ENCODE measurements around the gene KMT5C. TPM values are rescaled to one million over a fixed set of nuclear protein-coding genes. Genes with fewer than 3 reads are reported as not detected.

The KMT5C gene
- total and polyA plus RNA-seq, 12 donors = 4.0 to 12.4 (median 6.9) TPM

DNA sequence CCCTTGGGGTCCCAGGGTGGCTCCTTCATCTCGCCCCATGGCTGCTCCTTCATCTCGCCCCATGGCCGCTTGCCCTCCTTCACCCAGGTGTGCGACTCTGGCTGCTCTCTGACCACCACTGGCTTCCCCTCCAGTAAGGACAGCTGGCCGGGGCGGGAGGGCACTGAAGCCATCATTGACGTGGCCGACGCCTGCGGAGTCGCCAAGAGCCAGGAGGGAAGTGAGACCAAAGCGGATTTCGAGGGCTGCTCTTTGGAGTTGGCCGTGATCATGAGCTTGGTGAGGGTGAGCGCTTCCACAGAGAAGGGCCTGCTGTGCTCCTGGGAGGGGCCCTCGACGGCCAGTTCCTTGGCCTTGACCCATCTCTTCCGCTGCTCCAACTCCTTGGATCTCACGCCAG, 18.8 kb downstream of the KMT5C start:
- Histone ChIP-seq H3K36me3 (no peaks in the 10 kb centered on the region), H3K27ac (no peak overlapping the region), H3K27me3 (peaks cover 9 to 53% (median 39%) of the 10 kb centered on the region in 7 donors), H3K4me1 (peaks cover 0 to 14% (median 12%) of the 10 kb centered on the region in 9 donors), H3K9me3 (no peaks in the 10 kb centered on the region), H3K4me3 (no peak overlapping the region)
- 86 to 92% methylated on average over 18 to 19 of the region's 19 CpGs for WGBS, 2 donors
- ATAC-seq (no peak), DNase-seq (no peak)
- intact Hi-C loops (cut with DNase I) = no loop called here
- TF ChIP-seq, protein P1, sequence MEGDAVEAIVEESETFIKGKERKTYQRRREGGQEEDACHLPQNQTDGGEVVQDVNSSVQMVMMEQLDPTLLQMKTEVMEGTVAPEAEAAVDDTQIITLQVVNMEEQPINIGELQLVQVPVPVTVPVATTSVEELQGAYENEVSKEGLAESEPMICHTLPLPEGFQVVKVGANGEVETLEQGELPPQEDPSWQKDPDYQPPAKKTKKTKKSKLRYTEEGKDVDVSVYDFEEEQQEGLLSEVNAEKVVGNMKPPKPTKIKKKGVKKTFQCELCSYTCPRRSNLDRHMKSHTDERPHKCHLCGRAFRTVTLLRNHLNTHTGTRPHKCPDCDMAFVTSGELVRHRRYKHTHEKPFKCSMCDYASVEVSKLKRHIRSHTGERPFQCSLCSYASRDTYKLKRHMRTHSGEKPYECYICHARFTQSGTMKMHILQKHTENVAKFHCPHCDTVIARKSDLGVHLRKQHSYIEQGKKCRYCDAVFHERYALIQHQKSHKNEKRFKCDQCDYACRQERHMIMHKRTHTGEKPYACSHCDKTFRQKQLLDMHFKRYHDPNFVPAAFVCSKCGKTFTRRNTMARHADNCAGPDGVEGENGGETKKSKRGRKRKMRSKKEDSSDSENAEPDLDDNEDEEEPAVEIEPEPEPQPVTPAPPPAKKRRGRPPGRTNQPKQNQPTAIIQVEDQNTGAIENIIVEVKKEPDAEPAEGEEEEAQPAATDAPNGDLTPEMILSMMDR (IDR thresholded peaks at IDR 0.05) = no peak

DNA sequence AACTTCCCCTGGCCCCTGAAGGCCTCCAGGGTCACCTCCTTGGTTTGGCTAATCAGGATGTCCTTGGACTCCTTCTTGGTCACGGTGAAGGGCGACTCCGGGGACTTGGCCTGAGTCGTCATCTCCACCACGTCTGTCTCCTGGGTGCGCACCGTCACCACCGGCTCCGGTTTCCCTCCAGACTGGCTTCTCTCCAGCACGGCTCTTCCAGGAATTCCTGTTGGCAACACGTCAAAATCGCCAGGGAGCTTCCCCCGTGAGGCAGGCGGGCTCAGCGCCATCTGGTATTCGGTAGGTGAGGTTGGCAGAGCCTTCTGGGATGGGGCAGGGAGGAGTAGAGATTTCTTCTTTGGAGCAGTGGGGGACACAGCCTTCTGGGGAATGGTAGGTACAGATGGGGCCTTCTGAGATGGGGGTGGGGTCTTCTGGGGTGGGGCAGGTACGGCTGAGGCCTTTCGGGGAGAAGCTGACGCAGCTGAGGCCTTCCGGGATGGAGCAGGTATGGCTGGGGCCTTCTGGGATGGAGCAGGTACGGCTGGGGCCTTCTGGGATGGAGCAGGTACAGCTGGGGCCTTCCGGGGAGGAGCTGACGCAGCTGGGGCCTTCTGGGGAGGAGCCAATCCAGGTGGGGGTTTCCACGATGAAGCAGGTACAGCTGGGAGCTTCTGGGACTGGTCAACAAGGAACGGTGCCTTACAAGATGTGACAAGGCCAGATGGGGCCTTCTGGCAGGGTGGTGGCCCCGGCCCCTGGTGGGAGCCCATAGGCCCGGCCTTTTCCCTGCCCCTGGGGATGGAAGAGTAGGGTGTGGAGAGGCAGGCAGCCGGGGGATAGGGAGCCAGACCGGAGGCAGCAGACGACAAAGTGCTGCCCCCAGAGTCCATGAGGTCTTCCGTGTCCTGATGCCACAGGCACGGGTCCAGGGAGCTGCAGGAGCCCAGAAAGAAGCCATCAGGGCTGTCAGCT, 19.6 kb downstream of the KMT5C start:
- no peaks in the 10 kb centered on the region for H3K9me3 ChIP-seq
- 61 to 62% methylated on average over 32 of the region's 32 CpGs for WGBS, 2 donors
- intact Hi-C loops (cut with DNase I) = no loop called here
- TF ChIP-seq, protein P1 (IDR thresholded peaks at IDR 0.05) = no peak
- DNase-seq = no peak
- ATAC-seq = no peak
- no peak overlapping the region for H3K27ac ChIP-seq
- H3K36me3 ChIP-seq = no peaks in the 10 kb centered on the region
- peaks cover 1 to 45% (median 33%) of the 10 kb centered on the region in 7 donors for H3K27me3 ChIP-seq
- no peak overlapping the region for H3K4me3 ChIP-seq
- H3K4me1 ChIP-seq = peaks cover 0 to 7% (median 5%) of the 10 kb centered on the region in 9 donors

DNA sequence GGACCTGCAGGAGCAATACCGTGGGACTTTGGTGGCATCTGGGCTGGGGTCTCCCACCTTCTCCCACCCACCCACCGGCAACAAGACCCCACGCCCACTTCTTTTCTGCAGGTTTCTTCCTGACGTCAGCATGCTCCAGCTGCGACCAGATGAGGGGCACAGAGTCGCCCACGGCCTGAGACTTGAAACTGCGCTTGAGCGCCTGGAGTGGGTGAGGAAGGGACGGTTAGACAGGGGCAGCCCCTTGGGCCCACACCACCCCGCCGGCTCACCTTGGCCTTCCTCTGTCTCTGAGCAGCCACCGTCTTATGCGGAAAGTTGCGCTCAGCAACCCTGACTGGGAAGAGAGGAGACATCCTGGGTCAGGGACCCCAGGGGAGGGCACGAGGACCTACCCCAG, 21.2 kb downstream of the KMT5C start:
- Histone ChIP-seq H3K9me3 (no peaks in the 10 kb centered on the region), H3K4me1 (no peaks in the 10 kb centered on the region), H3K27ac (no peak overlapping the region), H3K27me3 (peaks cover 0 to 40% (median 16%) of the 10 kb centered on the region in 7 donors), H3K4me3 (no peak overlapping the region), H3K36me3 (no peaks in the 10 kb centered on the region)
- DNase-seq (no peak), ATAC-seq (no peak)
- TF ChIP-seq, protein P1 (IDR thresholded peaks at IDR 0.05) = no peak
- 91 to 92% methylated on average over 14 to 16 of the region's 16 CpGs for WGBS, 2 donors
- intact Hi-C loops (cut with DNase I) = loop anchor here in 1 of 10 donors (5.0 kb wide), 1 partner anchor 39 kb away; no protein-coding TSS in a partner anchor

DNA sequence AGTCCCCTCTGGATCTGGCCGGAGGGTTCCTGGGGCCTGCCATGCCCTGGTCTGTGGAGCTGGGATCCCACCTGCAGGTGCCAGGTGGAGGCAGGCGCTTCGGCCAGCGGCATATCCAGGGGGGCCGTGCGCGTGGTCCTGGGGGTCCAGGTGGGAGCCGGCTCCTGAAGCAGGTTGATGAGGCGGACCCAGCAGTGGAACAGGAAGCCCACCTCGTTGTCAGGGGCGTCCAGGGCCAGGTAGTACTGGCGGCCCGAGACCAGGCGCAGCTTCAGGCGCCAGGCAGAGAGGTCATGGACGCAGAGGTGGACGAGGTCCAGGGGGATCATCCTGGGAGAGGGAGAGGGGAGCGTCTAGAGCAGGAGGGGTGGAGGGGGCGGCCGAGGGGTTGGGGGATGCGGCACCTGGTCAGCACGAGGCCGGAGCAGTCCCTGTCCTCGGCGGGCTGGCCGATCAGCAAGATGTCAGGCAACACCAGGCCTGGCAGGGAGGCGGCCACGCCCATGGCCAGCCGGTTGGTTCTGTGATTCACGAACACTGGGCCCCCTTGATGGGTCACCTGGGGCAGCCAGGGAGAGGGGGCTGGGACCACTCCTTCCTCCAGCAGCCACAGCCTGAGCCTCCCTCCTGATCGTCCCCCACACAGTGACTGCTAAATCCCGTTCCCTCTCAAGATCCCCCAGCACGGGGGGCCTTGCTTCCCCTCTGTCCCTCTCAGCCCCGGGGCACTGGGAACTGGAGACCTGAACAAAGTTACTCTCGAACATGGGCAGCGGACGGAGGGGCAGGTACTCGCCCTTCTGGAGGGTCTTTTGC, 22.7 kb downstream of the KMT5C start:
- intact Hi-C loops (cut with DNase I) = loop anchor here in 1 of 10 donors (5.0 kb wide), 1 partner anchor 40 kb away; no protein-coding TSS in a partner anchor
- ATAC-seq = no peak
- no peaks in the 10 kb centered on the region for H3K4me1 ChIP-seq
- H3K4me3 ChIP-seq = no peak overlapping the region
- 68 to 69% methylated on average over 38 of the region's 38 CpGs for WGBS, 2 donors
- TF ChIP-seq, protein P1 (IDR thresholded peaks at IDR 0.05) = no peak
- DNase-seq = no peak
- H3K9me3 ChIP-seq = no peaks in the 10 kb centered on the region
- H3K36me3 ChIP-seq = no peaks in the 10 kb centered on the region
- no peak overlapping the region for H3K27ac ChIP-seq
- peaks cover 0 to 36% (median 12%) of the 10 kb centered on the region in 7 donors for H3K27me3 ChIP-seq

All from heart right ventricle (tissue), 16 donors.